Measurements from ENCODE around the gene USH2A.

GRCh38 chr1:216448011-216448510, 24.8 kb upstream of the USH2A start:
- TF ChIP-seq CTCF (IDR thresholded peaks at IDR 0.05) = no peak
- no peak for TF ChIP-seq EZH2phosphoT487 (IDR thresholded peaks at IDR 0.05)
- TF ChIP-seq EZH2 (IDR thresholded peaks at IDR 0.05) = no peak
